HG03469 (cell line): ENCODE data around the gene NLRC5.
"Not testable (repeated sequence)": the region's sequence is repeated elsewhere in the genome, so short reads cannot be mapped to it uniquely, and the experiment has no call there.

ENCODE experiments used
- ATAC-seq: cut with Tn5 transposase; IDR thresholded peaks from one replicate; pipeline ENCODE4 v1.9.1; 2021; ENCODE audit warnings: mild to moderate bottlenecking, moderate library complexity, moderate number of reproducible peaks; ENCODE audit not compliant: unreplicated experiment

NLRC5 gene

GRCh38 chr16:57098188-57098841 lies 109.0 kb downstream of the NLRC5 start:
- ATAC-seq = no peak

DNA sequence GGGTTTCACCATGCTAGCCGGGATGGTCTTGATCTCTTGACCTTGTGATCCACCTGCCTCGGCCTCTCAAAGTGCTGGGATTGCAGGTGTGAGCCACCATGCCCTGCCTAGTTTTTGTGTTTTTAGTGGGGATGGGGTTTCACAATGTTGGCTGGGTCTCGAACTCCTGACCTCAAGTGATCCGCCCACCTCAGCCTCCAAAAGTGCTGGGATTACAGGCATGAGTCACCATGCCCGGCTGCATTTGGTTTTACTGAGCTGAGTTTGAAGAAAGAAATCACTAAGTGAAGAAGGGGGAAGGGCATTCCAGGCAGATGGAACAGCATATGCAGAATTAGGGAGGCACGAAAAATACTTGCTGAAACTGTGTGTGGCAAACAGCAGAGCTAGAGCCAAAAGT lies 110.6 kb downstream of the NLRC5 start:
- ATAC-seq = not testable (repeated sequence)

GRCh38 chr16:57100445-57100844 lies 111.1 kb downstream of the NLRC5 start:
- ATAC-seq = no peak

DNA sequence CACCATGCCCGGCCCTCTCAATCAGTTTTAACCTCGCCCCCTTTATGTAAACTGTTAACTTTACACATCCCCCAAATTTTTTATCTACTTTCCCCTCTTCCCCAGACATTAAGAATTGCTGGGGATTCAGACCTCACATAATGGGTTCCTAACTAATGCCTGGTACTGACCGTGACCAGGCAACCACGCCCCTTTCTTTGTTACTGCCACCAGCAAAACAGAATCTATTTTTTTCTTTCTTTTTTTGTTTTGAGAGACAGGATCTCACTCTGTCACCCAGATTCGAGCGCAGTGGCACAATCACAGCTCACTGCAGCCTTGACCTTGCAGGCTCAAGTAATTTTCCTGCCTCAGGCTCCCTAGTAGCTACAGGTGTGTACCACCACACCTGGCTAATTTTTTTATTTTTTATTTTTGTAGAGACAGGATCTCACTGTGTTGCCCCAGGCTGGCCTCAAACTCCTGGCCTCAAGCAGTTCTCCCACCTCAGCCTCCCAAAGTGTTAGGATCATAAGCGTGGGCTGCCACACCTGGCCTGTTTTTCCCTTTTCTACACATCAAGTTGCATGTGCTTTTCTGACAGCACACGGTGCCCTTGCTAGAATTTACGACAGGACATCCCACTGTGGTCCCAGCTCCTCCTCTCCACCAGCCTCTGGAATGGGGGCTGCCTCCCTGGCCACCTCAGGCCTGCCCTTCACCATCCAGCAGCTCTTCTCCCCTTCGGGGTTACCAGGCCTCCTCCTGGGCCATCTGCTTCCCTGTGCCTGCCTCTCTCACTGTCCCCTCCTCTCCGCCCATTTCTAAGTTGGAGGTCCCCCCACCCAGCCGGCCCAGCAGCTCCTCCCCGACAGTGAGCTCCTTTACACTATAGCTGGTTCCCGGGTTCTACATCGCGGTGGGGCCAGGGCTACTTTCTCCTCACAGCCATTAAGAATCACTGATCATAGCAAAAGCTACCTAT lies 113.8 kb downstream of the NLRC5 start:
- ATAC-seq = no peak

DNA sequence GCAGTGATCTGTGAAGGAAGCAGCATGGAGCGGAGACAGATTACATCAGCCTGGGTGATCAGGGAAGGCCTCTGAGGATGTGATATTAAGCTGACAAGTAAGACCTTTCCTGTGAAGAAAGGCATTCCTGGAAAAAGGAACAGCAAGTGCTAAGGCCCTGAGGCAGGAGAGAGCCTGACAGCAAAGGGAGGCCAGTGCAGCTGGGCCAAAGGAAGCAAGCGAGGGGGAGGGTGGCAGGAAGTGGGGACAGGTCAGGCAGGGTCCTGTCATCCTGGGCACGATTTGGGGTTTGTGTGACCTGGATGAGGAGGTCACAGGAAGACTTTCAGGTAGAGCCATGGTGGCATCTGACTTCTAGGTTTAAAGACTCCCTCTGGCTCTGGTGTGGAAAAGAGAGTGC lies 115.3 kb downstream of the NLRC5 start:
- no peak for ATAC-seq

GRCh38 chr16:57105184-57105583 lies 115.8 kb downstream of the NLRC5 start:
- no peak for ATAC-seq

GRCh38 chr16:57106767-57107166 lies 117.4 kb downstream of the NLRC5 start:
- ATAC-seq = no peak

DNA sequence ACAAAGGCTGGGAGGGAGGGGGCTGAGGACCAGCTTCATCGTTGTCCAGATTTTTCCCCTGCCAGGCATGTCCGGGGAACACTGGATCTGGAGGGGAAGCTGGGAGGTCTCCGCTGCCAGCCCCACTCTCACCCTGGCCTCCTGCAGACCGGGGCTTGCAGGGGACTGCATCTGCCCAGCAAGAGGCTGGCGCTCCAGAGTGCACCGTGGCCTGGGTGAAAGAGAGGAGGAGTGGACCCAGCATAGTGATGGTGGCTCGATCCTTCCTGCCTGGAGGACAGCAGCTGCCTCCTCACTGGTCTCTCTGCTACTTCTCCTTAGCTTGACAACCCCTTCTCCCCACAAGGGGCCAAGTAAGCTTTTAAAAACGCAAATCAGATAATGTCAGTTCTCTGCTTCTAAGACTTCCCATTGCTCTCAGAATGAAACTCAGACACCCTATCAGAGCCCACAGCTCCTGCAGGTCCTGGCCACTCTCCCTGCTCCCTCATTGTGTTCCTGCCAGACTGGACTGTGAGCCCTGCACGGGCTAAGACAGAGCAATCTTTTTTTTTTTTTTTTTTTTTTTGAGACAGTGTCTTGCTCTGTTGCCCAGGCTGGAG lies 118.1 kb downstream of the NLRC5 start:
- no peak for ATAC-seq

DNA sequence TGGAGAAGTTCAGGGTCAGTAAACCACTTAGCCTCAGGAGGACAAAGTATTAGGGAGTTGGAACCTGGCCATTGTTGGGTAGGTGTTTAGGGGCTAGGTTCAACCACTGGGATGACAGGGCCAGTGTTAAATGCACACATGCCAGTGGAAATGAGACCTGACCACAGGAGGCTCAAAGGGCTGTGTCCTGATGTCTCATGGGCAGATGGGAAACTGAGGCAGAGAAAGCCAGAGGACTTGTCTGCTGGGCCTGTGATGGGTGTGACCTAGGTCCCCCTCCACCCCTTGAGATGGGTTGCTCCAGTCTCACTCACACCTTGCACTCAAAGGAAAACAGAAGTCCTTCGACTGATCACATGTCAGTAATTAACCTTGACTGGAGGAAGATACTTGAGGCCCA lies 119.1 kb downstream of the NLRC5 start:
- no peak for ATAC-seq

GRCh38 chr16:57109259-57110105 lies 120.1 kb downstream of the NLRC5 start:
- ATAC-seq = not testable (repeated sequence)

DNA sequence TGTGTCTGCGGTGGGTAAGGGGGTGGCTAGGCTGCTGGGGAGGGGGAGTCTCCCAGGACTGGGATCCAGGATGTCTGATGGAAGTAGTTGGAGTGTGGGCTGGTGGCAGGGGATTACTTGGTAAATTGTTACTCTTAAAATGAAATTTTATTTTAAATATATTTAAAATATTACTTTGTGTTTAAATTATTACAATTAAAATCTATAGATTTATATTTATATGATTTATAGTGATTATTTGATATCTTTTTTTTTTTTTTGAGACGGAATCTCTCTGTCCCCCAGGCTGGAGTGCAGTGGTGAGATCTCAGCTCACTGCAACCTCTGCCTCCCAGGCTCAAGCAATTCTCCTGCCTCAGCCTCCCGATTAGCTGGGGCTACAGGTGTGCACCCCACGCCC lies 121.6 kb downstream of the NLRC5 start:
- ATAC-seq = no peak

DNA sequence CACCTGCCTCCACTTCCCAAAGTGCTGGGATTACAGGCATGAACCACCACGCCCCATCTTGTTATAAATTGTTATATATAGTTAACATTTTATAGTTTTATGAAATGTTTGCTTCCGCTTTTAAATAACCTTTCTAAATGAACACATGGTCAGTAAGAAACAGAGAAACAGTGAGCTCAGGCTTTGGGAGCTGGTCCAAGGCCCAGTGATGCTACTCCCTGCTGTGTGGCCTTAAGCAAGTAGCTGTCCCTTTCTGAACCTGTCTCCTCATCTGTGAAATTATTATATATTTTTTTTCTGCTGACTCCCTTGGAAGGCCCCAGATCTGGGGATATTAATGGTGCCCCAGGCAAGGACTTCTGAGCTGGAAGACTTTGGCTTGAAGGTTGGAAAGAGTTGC lies 122.1 kb downstream of the NLRC5 start:
- ATAC-seq = no peak

GRCh38 chr16:57112403-57113041 lies 123.2 kb downstream of the NLRC5 start:
- no peak for ATAC-seq

- no peak for ATAC-seq
These were observed 123.7 kb downstream of the NLRC5 start for GRCh38 chr16:57113042-57113453.

GRCh38 chr16:57113664-57114063 lies 124.3 kb downstream of the NLRC5 start:
- ATAC-seq = no peak

DNA sequence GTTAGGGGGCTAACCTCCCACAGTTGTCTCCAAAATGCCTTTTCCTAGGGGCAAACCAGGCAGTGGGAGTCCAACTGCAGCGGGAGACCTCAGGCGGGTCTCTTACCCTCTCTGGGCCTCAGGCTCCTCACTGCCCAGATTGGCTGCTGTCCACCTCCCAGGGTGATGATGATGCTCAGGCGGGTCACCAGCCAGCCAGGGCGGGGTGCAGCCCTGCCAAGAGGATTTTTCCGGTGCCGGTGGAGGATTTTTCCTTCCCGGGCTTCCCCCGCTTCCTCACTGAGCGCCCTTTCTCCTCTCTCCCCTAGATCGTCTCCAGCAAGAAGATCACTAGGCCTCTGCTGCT lies 125.8 kb downstream of the NLRC5 start:
- ATAC-seq = no peak

GRCh38 chr16:57115514-57116182 lies 126.3 kb downstream of the NLRC5 start:
- no peak for ATAC-seq

- no peak for ATAC-seq
These were observed 129.2 kb downstream of the NLRC5 start for GRCh38 chr16:57118461-57119084.

DNA sequence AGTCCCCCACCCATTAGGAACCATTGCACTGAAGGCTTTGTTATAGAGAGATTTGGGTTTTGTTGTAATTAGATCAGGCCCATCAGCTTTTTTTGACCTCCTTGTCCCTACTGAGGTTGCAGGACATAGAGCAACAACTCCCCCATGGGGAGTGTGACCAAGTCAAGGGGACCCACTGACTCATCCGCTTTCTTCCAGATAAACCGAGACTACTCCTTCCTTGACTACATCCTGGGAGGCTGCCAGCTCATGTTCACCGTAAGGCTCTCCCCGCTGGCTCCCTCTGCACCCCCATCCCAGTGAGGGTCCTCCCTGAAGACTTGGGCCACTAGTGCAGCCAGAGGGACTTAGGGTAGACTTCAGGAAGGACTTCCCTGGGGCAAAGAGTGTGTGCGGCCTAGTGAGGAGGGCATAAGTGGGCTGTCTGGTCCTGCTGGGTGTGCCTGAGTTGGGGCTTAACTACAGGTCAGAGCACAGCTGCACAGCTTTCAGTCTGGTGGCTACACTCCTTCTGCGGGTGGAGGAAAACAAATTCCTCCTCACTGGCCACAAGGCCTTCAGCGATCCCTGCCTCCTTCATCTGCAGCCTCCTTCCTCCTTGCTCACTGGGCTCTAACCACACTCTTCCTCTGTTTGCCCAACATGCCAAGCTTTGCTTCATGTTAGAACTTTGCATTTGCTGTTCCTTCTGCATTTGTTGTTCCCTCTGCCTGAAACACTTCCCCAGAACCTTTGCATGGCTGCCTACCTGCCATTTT lies 134.0 kb downstream of the NLRC5 start:
- no peak for ATAC-seq
